ENCODE data around the gene LASP1NB.

The LASP1NB gene

DNA sequence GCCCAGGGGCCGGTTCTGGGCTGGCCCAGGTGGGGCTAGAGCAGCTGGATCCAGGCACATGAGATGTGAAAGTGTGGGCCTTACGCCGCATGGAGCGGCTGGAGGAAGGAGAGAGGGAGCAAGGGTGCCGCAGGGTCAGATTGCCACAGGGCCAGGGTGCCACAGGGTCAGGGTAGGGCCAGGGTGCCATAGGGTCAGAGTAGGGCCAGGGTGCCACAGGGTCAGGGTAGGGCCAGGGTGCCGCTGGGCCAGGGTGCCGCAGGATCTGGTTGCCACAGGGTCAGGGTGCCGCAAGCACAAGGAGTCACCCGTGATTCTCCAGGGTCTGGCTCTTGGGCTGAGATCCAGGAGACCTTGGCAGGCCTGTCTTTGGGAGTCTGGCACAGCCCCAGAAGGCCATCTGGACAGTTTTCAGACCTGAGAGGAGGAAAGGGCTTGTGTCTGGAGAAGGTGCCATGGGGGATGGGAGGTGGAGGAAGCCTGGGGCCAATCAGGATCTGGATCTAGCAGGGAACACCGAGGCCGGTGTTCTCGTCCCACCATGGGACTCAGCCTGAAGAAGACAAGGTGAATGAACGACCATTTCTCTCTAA lies 13.1 kb upstream of the LASP1NB start:
- Histone ChIP-seq H3K4me3 (no peak overlapping the region), H3K4me1 (ENCODE audit: control insufficient read depth in 1 of 2, low read depth in 2 of 2) (peaks cover 8 to 37% of the 10 kb centered on the region in 2 donors), H3K9me3 (no peaks in the 10 kb centered on the region), H3K27ac (peak overlapping the region; percentile 55 to 68), H3K36me3 (peaks cover 30% of the 10 kb centered on the region), H3K27me3 (replicated peaks; ENCODE audit: insufficient read depth) (no peaks in the 10 kb centered on the region)
- ATAC-seq (ENCODE audit: insufficient number of reproducible peaks, low FRiP score, low read depth), result no peak
- no peak for DNase-seq (ENCODE audit: low spot score)
- TF ChIP-seq, protein P1, sequence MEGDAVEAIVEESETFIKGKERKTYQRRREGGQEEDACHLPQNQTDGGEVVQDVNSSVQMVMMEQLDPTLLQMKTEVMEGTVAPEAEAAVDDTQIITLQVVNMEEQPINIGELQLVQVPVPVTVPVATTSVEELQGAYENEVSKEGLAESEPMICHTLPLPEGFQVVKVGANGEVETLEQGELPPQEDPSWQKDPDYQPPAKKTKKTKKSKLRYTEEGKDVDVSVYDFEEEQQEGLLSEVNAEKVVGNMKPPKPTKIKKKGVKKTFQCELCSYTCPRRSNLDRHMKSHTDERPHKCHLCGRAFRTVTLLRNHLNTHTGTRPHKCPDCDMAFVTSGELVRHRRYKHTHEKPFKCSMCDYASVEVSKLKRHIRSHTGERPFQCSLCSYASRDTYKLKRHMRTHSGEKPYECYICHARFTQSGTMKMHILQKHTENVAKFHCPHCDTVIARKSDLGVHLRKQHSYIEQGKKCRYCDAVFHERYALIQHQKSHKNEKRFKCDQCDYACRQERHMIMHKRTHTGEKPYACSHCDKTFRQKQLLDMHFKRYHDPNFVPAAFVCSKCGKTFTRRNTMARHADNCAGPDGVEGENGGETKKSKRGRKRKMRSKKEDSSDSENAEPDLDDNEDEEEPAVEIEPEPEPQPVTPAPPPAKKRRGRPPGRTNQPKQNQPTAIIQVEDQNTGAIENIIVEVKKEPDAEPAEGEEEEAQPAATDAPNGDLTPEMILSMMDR (IDR thresholded peaks at IDR 0.05), result no peak

DNA sequence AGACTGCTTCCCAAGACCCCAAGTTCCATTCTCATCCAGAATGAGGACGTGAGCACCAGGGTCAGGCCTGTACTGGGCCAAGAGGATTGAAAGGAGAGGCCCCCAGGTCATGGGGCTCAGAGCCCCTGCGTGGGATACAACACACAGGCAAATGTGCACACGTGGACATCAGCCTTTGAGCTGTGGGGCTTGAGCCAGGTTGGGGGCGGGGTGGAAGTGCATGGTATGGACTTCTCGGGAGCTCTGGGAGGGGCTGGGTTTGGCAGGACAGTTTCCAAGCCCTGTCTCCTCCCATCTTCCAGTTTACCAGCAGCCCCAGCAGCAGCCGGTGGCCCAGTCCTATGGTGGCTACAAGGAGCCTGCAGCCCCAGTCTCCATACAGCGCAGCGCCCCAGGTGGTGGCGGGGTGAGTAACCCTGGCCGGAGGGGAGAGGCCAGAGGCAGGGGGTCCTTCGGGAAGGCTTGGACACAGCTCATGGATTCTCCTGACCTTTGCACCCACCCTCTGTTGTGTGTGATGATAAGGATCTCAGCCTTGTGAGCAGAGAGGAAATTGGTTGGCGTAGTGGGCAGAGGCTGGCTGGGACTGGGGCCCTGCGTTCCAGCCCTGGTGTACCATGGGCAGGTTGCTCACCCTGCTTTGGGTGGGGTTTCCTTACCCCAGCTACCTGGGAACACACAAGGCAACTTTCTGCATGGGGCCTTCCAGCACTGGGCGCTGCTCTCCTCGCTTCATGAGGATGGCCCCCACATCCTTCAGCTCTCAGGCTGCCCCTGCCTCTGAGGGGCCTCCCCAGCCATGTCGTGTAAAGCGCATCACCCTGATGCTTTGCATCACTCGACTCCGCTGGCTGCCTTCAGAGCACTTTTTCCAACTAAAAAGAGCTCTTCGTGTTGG lies 10.4 kb upstream of the LASP1NB start:
- no peak for ATAC-seq (ENCODE audit: insufficient number of reproducible peaks, low FRiP score, low read depth)
- no peak for DNase-seq (ENCODE audit: low spot score)

DNA sequence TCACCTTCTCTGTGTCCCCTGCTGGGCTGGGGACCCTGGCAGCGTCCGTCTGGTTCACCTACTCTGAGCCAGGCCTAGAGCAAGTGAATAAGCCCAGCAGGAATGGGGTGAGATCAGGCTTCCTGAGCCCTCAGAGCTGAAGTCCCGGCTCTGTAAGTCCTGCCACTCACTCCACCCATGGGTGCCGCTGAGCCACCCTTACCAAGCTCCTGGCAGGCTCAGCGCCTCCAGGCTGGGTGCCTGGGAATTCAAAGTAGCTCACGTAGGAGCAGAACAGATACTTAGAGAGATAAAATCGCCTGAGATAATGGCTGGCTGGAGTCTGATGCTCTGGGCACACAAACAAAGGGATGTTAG lies 9.8 kb upstream of the LASP1NB start:
- Histone ChIP-seq H3K4me1 (ENCODE audit: control insufficient read depth in 1 of 2, low read depth in 2 of 2) (peaks cover 11 to 38% of the 10 kb centered on the region in 2 donors), H3K9me3 (no peaks in the 10 kb centered on the region), H3K27ac (no peak overlapping the region), H3K4me3 (no peak overlapping the region), H3K27me3 (replicated peaks; ENCODE audit: insufficient read depth) (no peaks in the 10 kb centered on the region), H3K36me3 (peaks cover 47% of the 10 kb centered on the region)
- no peak for ATAC-seq (ENCODE audit: insufficient number of reproducible peaks, low FRiP score, low read depth)
- TF ChIP-seq, protein P1 (IDR thresholded peaks at IDR 0.05), result no peak
- no peak for DNase-seq (ENCODE audit: low spot score)

More for the DNA sequence above, 10.4 kb upstream of the LASP1NB start:
- Histone ChIP-seq H3K9me3 (no peaks in the 10 kb centered on the region), H3K4me3 (no peak overlapping the region), H3K4me1 (ENCODE audit: control insufficient read depth in 1 of 2, low read depth in 2 of 2) (peaks cover 8 to 32% of the 10 kb centered on the region in 2 donors), H3K27ac (no peak overlapping the region), H3K27me3 (replicated peaks; ENCODE audit: insufficient read depth) (no peaks in the 10 kb centered on the region), H3K36me3 (peaks cover 47% of the 10 kb centered on the region)
- TF ChIP-seq, protein P1 (IDR thresholded peaks at IDR 0.05), result no peak

DNA sequence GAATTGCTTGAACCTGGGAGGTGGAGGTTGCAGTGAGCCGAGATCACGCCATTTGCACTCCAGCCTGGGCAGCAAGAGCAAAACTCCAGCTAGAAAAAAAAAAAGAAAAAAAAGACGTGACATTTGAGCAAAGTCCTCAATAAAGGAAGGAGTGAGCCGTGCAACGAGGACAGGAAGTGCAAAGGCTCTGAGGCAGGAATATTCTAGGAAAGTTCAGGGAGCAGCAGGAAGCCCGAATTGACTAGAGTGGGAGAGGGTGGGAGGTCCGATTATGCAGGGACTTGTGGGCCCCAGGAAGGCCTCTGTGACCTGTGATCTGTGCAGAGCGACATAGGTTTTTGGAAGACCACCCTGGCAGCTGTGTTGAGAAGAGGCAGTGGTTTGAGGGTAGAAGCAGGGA lies 8.6 kb upstream of the LASP1NB start:
- Histone ChIP-seq H3K4me1 (ENCODE audit: control insufficient read depth in 1 of 2, low read depth in 2 of 2) (peaks cover 13 to 41% of the 10 kb centered on the region in 2 donors), H3K9me3 (no peaks in the 10 kb centered on the region), H3K27ac (no peak overlapping the region), H3K36me3 (peaks cover 47% of the 10 kb centered on the region), H3K4me3 (no peak overlapping the region), H3K27me3 (replicated peaks; ENCODE audit: insufficient read depth) (no peaks in the 10 kb centered on the region)
- ATAC-seq (ENCODE audit: insufficient number of reproducible peaks, low FRiP score, low read depth) (no peak), DNase-seq (ENCODE audit: low spot score) (no peak)
- TF ChIP-seq, protein P1 (IDR thresholded peaks at IDR 0.05), result no peak

DNA sequence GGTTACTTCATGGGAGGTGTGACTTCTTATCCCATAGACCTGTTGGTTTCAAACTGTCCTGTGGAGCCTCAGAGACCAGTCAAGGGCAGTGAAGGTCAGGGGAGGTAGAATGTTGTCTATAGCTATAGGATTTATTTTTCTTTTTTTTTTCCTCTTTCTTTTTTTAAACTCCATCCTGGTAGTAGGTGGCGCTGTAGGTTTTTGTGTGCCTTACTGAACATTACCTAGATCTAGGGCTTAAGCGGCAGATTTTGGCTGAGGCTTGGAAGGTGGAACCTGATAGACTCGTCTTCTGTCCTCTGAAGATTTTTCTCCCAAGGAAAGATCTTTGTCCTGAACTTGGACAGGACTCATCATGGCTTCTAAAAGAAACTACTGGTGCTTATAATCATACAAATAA lies 8.2 kb upstream of the LASP1NB start:
- DNase-seq (ENCODE audit: low spot score), result no peak
- Histone ChIP-seq H3K27ac (no peak overlapping the region), H3K9me3 (no peaks in the 10 kb centered on the region), H3K4me1 (ENCODE audit: control insufficient read depth in 1 of 2, low read depth in 2 of 2) (peaks cover 9 to 41% of the 10 kb centered on the region in 2 donors), H3K36me3 (peaks cover 47% of the 10 kb centered on the region), H3K4me3 (no peak overlapping the region), H3K27me3 (replicated peaks; ENCODE audit: insufficient read depth) (no peaks in the 10 kb centered on the region)
- ATAC-seq (ENCODE audit: insufficient number of reproducible peaks, low FRiP score, low read depth), result no peak
- TF ChIP-seq, protein P1 (IDR thresholded peaks at IDR 0.05), result no peak
